AG04450 (cell line): ENCODE results near the gene CYP27C1. TPM values are rescaled to one million over a fixed set of nuclear protein-coding genes. Genes with fewer than 3 reads are reported as not detected.

Source experiments
- CTCF ChIA-PET: fragments of 300-600, 350-600 bp; formaldehyde crosslinking; extraction: SDS; loops from one replicate; lab custom pipeline; 2022; ENCODE audit warnings: antibody characterized with exemption, inconsistent platforms; lab: Charles Lee
- POLR2A ChIA-PET: fragments of 350-600 bp; formaldehyde crosslinking; extraction: SDS; loops from one replicate; lab custom pipeline; 2021; ENCODE audit warnings: antibody characterized with exemption, inconsistent platforms; lab: Yijun Ruan, JAX
- DNase-seq: peaks from one replicate; pipeline ENCODE4 v3.0.0-alpha.2; 2011; ENCODE audit warnings: low read depth, low spot score
- H3K27ac ChIP-seq: one replicate; pipeline ENCODE4 v1.5.1; 2012; ENCODE audit warnings: low read depth, low read length, control low read depth
- H3K27me3 ChIP-seq: one replicate; pipeline ENCODE4 v1.6.0; 2012; ENCODE audit warnings: low read length; ENCODE audit not compliant: control insufficient read depth, insufficient read depth
- H3K4me3 ChIP-seq: 2 replicates; pipeline ENCODE4 v1.5.1; 2011; ENCODE audit warnings: mild to moderate bottlenecking, low read depth, low read length, control low read depth
- H3K9me3 ChIP-seq: 2 replicates; pipeline ENCODE4 v1.5.1; 2012; ENCODE audit warnings: low read length; ENCODE audit not compliant: control insufficient read depth, insufficient read depth
- polyA plus RNA-seq: library from polyadenylated mRNA; depleted of rRNA; stranded (reverse); fragments of >200 nt; gene quantifications from 2 replicates; pipeline ENCODE4 v1.2.3, GENCODE V29; 2011; rRNA removed
- small RNA-seq: library from RNA; depleted of rRNA; stranded (forward); fragments of <200 nt; gene quantifications from one replicate; pipeline ENCODE3, GENCODE V24; 2012; ENCODE audit warnings: low read depth; ENCODE audit not compliant: insufficient read length
- TF ChIP-seq, protein P1 (sequence below): IDR thresholded peaks from 2 replicates; pipeline ENCODE4 v1.5.1; 2011; ENCODE audit warnings: low read depth, low read length, control low read depth, inconsistent platforms

Gene CYP27C1
- polyA plus RNA-seq, 1 experiment, result not detected

DNA sequence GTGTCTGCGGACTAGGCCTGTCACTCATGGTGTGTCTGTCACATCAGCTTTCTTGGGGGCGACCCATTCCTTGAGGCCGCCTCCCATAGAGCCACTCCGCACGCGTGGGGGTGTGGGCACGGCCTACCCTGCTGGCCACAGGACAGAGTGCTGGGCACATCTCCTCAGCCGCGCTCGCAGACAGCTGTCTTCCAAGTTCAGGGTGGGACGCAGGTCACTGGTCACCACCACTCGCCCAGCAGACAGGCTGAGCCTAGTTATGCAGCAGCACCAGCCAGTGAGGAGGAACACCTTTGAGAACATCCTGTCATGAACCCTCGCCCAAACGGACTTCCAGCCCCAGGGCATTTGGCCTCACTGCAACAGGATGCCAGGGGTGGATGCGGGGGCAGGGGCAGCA is 82.4 kb downstream of the CYP27C1 start:
- no peak overlapping the region for H3K4me3 ChIP-seq
- no peak overlapping the region for H3K27ac ChIP-seq
- TF ChIP-seq, protein P1, sequence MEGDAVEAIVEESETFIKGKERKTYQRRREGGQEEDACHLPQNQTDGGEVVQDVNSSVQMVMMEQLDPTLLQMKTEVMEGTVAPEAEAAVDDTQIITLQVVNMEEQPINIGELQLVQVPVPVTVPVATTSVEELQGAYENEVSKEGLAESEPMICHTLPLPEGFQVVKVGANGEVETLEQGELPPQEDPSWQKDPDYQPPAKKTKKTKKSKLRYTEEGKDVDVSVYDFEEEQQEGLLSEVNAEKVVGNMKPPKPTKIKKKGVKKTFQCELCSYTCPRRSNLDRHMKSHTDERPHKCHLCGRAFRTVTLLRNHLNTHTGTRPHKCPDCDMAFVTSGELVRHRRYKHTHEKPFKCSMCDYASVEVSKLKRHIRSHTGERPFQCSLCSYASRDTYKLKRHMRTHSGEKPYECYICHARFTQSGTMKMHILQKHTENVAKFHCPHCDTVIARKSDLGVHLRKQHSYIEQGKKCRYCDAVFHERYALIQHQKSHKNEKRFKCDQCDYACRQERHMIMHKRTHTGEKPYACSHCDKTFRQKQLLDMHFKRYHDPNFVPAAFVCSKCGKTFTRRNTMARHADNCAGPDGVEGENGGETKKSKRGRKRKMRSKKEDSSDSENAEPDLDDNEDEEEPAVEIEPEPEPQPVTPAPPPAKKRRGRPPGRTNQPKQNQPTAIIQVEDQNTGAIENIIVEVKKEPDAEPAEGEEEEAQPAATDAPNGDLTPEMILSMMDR, result no peak
- DNase-seq, result no peak
- POLR2A ChIA-PET, result no interaction called here
- H3K27me3 ChIP-seq, result peaks cover 4% of the 10 kb centered on the region
- H3K9me3 ChIP-seq, result no peaks in the 10 kb centered on the region; the same call in 1 of the 2 replicates
- CTCF ChIA-PET, result no interaction called here

DNA sequence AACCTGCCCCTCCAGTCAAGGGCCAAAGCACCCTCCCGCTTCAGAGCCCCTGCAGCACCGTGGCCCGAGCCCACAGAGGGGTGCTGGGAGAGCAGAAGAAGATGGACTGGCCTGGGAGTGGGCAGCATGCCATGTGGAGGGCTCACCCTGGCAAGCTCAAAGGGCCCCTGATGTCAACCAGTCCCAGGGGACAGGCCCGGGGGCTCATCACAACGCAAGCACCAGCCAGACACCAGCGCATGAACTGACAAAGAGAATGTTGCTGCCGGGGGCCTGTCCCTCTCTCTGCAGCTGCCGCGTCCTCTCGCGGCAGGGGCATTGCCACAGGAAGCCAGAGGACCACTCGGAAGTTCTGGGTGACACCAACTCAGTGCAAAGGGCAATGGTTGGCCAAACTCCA is 82.9 kb downstream of the CYP27C1 start:
- ChIA-PET POLR2A (no interaction called here), CTCF (no interaction called here)
- TF ChIP-seq, protein P1, result no peak
- Histone ChIP-seq H3K9me3 (no peaks in the 10 kb centered on the region; the same call in 1 of the 2 replicates), H3K27me3 (peaks cover 4% of the 10 kb centered on the region), H3K27ac (no peak overlapping the region), H3K4me3 (no peak overlapping the region)
- DNase-seq, result no peak

GRCh38 chr2:127134833-127135830 is 85.0 kb downstream of the CYP27C1 start:
- ChIA-PET CTCF (no interaction called here), POLR2A (no interaction called here)

DNA sequence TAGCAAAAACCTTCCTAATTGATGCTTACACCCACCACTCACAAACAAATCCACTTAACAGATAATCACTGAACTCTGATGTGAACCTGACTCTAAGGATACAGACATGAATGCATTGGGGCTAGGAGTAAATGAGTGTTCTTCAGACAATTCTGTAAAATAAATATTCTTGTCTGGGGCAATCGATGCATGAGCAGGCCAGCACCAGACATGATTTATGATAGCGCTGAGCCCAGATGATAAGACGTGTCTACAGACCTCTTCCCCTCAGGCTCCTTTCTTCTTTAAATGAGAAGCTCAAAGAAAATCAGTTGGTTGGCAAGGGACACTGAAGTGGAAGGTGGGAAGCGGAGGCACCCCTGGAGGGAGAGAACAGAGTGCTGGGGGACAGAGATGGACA is 85.9 kb downstream of the CYP27C1 start:
- ChIA-PET POLR2A (no interaction called here), CTCF (no interaction called here)
- Histone ChIP-seq H3K4me3 (no peak overlapping the region), H3K27ac (no peak overlapping the region), H3K9me3 (no peaks in the 10 kb centered on the region; the same call in 1 of the 2 replicates), H3K27me3 (peaks cover 2% of the 10 kb centered on the region)
- TF ChIP-seq, protein P1, result no peak
- no peak for DNase-seq

More at GRCh38 chr2:127134833-127135830, 85.0 kb downstream of the CYP27C1 start:
- H3K4me3 ChIP-seq, result no peak overlapping the region
- TF ChIP-seq, protein P1, result no peak
- H3K27ac ChIP-seq, result no peak overlapping the region
- H3K9me3 ChIP-seq, result no peaks in the 10 kb centered on the region; the same call in 1 of the 2 replicates
- no peak for DNase-seq
- H3K27me3 ChIP-seq, result peaks cover 2% of the 10 kb centered on the region

Small RNA genes within 50 kb of the gene (small RNA-seq; reads per million reads assigned to genes)
- not detected for gene NIFKP9

Other genes starting within 250 kb of the CYP27C1 start
- 32.4 and 35.7 TPM in 2 replicates for gene BIN1, start 113.1 kb downstream of the CYP27C1 start, polyA plus RNA-seq
- 51.7 and 53.5 TPM in 2 replicates for gene ERCC3, start 73.8 kb upstream of the CYP27C1 start, polyA plus RNA-seq
- 14.9 and 15.5 TPM in 2 replicates for gene MAP3K2, start 167.7 kb upstream of the CYP27C1 start, polyA plus RNA-seq
- not detected in 2 replicates for gene PROC, start 198.1 kb upstream of the CYP27C1 start, polyA plus RNA-seq